RWPE1 (cell line): ENCODE data around the gene XRCC4.

Experiments used
- CTCF ChIA-PET: fragments of 350-600 bp; sonication (Branson Sonifier 250); formaldehyde crosslinking; extraction: SDS; loops from one replicate; lab custom pipeline; 2021; lab: Yijun Ruan, JAX
- POLR2A ChIA-PET: fragments of 400-600 bp; formaldehyde crosslinking; extraction: SDS; loops from one replicate; lab custom pipeline; 2020; ENCODE audit warnings: antibody characterized with exemption; ENCODE audit not compliant: low non-redundant PET; lab: Yijun Ruan, JAX
- DNase-seq: peaks from one replicate; pipeline ENCODE4 v3.0.0; 2012; ENCODE audit warnings: low spot score
- H3K27ac ChIP-seq: fragments of 450-650 bp; 2 replicates; pipeline ENCODE4 v1.5.1; 2017
- TF ChIP-seq, protein P1 (sequence below): fragments of 450-650 bp; conservative IDR thresholded peaks from 2 replicates; pipeline ENCODE4 v1.5.1; 2017; ENCODE audit warnings: low read depth, mild to moderate bottlenecking

The XRCC4 gene

GRCh38 chr5:83048811-83049210, 28.5 kb upstream of the XRCC4 start:
- POLR2A ChIA-PET: no interaction called here
- CTCF ChIA-PET: no interaction called here
- DNase-seq: no peak
- TF ChIP-seq, protein P1, sequence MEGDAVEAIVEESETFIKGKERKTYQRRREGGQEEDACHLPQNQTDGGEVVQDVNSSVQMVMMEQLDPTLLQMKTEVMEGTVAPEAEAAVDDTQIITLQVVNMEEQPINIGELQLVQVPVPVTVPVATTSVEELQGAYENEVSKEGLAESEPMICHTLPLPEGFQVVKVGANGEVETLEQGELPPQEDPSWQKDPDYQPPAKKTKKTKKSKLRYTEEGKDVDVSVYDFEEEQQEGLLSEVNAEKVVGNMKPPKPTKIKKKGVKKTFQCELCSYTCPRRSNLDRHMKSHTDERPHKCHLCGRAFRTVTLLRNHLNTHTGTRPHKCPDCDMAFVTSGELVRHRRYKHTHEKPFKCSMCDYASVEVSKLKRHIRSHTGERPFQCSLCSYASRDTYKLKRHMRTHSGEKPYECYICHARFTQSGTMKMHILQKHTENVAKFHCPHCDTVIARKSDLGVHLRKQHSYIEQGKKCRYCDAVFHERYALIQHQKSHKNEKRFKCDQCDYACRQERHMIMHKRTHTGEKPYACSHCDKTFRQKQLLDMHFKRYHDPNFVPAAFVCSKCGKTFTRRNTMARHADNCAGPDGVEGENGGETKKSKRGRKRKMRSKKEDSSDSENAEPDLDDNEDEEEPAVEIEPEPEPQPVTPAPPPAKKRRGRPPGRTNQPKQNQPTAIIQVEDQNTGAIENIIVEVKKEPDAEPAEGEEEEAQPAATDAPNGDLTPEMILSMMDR: no peak
- no peak overlapping the region for H3K27ac ChIP-seq

DNA sequence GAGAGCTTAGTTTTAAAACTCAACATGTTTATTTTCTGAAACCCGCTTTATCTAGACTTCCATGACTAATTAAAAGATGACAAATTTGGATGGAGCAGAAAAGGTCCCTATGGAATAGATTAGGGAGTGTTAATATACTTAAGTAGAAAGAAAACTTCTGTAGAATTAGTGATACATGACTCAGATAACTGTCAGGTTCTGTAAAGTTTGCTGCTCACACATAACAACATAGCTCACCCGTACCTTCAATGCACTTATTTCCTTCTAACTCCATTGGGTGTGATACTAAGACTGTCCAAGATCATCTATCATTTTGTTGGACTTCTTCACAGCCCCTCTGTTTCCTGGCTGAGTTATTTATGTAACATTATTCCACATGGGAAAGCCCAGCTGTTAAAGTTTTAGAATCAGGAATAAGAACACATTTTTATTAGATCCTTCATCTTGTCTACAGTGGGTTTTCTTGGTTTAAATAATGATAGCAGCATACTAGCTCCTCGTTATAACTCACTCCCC, 27.9 kb upstream of the XRCC4 start:
- POLR2A ChIA-PET: no interaction called here
- CTCF ChIA-PET: interaction anchor here (0.5 kb wide), 1 partner anchor 52 kb away, joined by 3 read pairs; no protein-coding TSS in a partner anchor
- no peak for DNase-seq
- TF ChIP-seq, protein P1: no peak
- H3K27ac ChIP-seq: no peak overlapping the region

DNA sequence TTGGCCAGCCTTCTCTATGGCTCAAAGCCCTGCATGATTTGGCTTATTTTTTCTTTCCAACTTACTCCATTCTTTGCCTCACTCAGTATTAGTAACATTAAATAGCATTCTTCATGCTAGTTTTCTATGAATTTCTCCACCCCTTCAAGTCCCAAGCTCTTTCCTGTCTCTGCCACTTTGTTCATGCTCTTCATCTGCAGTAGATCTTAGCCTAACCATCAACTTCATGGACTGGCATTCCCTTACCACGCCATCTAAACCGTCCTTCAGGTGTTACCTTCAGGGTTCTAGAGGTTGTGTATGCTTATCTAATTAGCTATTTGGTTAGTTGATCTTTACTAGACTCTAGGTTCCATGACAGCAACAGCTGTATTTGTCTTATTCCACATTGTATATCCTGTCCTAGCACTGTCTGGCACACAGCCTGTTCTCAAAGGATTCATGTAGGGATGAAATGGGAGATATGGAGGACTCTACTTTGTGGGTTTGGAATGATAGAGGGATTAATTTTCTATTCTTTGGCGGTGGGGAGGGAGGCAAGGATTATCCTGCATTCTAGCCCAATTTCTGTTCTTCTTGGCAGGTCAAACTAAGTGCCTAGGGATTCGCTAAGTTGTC, 26.5 kb upstream of the XRCC4 start:
- ChIA-PET POLR2A (no interaction called here), CTCF (no interaction called here)

DNA sequence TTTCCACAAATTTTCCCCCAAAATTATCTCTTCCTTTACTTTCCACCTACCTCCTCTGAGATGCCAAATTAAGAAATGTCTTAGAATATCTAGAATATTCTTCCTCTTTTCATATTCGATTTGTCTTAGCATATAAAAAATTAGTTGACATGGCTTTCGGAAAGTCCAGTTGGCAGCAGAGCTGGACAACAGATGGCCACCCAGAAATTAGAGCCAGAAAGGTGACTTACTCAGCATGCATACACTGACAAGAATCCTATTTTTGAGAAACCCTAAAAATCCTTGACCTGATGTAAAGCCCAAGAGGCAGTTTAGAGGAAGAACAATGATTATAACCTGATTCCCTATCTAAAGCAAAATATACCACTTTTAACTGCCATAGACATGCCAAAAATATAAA, 22.2 kb upstream of the XRCC4 start:
- POLR2A ChIA-PET: no interaction called here
- CTCF ChIA-PET: no interaction called here
- H3K27ac ChIP-seq: no peak overlapping the region
- no peak for DNase-seq
- TF ChIP-seq, protein P1: no peak

More for the DNA sequence above, 26.5 kb upstream of the XRCC4 start:
- H3K27ac ChIP-seq: no peak overlapping the region
- no peak for DNase-seq
- TF ChIP-seq, protein P1: no peak

DNA sequence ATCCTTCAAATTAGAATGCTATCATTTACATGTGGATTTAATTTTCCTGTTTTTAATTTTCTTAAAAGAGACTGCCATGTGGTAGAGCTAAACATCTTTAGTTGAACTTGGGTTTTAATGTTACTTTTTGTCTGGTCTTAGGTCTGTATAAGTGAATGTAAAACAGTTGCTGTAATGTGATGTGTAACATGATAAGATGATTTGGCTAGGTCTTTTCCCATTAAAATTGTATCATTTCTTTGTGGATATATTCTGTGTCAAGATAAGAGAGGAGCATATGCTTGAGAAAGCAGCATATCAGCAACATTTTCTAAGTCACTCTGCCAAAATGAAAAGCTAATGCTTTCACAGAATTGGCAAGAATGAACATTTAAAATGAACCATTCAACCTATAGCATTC, 18.6 kb upstream of the XRCC4 start:
- CTCF ChIA-PET: interaction anchor here (0.6 kb wide), 1 partner anchor 93 kb away, joined by 3 read pairs; no protein-coding TSS in a partner anchor
- H3K27ac ChIP-seq: no peak overlapping the region
- DNase-seq: no peak
- TF ChIP-seq, protein P1: no peak
- POLR2A ChIA-PET: no interaction called here

- no peak for DNase-seq
- no peak overlapping the region for H3K27ac ChIP-seq
- POLR2A ChIA-PET: no interaction called here
- CTCF ChIA-PET: no interaction called here
- TF ChIP-seq, protein P1: no peak
These were observed 18.0 kb upstream of the XRCC4 start for GRCh38 chr5:83059341-83059740.
